ENCODE data around the gene MAP3K5.

MAP3K5 gene

DNA sequence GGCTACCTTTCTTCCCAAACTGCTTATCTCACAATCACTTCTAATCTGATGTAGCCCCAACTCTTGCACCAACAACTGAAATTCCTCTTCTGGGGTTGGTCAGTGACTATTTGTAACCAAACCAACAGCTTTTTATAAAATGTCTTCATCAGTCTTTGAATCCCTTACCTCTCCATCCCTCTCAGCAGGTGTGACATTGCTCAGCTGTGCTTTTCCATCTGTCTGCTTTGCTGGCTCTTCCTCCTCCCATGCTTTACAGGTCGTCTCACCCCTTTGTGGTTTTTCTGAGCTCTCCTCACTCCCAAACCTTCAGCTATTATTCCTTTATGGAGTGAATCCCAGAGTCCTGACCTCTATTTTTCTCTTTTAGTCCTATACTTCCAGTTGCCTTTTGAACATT, 248.0 kb downstream of the MAP3K5 start:
- DNase-seq (ENCODE audit: low spot score) = no peak

- DNase-seq (ENCODE audit: low spot score) = no peak
Measured at GRCh38 chr6:136541395-136541794, 250.9 kb downstream of the MAP3K5 start.

DNA sequence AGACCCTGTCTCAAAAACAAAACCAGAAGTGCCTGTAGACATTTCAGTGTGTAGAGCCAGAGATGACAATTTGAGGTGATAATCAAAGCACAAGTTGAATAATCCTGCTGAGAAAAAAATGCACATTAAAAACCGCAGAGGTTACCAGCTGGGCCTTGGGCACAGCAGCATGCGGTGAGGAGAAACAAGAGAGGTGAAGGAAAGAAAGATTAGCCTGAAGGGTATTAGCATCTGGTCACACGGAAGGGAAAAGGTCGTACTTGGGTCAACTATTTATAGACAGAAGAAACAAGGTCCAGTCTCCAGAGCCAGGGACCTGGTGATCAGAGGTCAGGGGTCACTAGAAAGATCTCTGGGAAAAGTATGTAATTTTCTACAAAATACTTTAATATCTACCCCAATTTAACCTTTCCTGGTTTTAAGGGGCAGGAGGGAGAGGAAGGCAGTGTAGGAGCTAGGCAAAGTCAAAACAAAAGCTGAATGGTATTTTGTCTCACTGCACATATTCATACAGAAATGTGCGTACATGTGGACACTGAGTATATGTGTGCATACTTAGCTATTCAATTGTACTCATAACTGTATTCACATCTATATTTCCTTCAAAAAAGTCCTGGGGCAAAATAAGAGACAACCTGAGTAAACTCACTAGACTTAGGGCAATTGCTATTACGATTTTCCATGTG, 252.2 kb downstream of the MAP3K5 start:
- no peak for DNase-seq (ENCODE audit: low spot score)

GRCh38 chr6:136538836-136539235, 253.4 kb downstream of the MAP3K5 start:
- no peak for DNase-seq (ENCODE audit: low spot score)

DNA sequence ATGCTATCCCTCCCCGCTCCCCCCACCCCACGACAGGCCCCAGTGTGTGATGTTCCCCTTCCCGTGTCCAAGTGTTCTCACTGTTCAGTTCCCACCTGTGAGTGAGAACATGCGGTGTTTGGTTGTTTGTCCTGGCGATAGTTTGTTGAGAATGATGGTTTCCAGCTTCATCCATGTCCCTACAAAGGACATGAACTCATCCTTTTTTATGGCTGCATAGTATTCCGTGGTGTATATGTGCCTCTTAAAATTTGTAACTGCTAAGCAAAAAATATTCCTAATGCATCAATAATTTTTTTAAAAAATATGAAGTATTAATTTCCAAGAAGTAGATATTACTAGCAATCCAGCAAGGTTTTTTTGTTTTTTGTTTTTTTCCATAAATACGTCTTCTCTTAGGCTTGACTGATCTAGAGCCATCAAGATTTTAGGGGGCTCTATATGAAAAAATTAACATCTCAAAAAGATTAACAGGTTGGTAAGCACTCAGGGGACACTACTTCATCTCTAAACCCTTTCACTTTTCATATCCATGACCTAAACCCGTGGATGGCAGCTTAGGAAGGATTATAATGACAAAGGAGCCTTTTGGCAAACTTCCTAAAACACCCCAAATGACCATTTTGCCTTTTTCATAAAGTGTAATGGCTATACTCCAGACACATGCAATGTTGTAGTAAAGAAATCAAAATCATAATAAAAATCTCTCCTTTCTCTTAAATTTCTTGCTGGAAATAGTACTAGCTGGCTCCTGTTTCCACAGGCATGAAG, 256.2 kb downstream of the MAP3K5 start:
- DNase-seq (ENCODE audit: low spot score) = no peak

DNA sequence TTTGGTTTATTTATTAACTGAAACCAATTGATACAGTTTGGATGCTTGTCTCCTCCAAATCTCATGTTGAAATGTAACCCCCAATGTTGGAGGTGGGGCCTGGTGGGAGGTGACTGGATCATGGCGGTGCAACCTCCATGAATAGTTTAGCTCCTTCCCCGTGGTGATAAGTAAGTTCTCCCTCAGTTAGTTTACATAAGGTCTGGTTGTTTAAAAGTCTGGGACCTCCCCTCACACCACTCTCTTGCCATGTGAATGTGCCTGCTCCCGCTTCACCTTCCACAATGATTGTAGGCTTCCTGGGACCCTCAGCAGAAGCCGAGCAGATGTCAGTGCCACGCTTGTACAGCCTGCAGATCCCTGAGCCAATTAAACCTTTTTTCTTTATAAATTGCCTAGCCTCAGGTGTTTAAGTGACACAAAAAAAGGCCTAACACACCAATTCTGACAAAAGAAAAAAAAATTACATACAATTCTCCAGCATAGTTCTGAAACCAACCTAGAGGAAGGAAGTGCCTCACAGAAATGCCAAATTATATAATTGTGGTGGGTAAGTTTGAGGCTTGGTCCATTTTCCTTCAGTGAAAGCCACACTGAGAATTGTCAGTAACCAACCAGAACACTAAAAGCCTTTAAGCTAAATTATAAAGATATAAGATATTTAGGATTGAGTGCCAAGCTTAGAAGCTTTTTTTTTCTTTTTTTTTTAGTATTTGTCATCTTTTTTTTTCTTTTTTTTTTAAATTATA, 257.1 kb downstream of the MAP3K5 start:
- no peak for DNase-seq (ENCODE audit: low spot score)

DNA sequence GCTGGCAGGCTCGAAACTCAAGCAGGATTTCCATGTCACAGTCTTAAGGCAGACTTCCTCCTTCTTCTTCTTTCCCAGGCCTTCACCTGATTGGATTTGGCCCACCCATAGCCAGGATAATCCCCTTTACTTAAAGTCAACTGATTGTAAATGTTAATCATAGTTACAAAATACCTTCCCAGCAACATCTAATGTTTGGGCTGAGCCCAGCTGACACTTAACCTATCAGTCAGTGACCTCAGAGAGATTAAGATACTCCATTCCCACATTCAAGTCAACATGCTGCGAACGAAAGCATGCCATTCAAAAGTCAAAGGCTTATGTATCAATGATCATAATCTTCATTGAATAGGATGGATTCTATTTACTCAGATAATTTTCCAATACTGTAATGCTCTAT, 258.0 kb downstream of the MAP3K5 start:
- DNase-seq (ENCODE audit: low spot score) = no peak

- no peak for DNase-seq (ENCODE audit: low spot score)
Measured at GRCh38 chr6:136533487-136533886, 258.8 kb downstream of the MAP3K5 start.

DNA sequence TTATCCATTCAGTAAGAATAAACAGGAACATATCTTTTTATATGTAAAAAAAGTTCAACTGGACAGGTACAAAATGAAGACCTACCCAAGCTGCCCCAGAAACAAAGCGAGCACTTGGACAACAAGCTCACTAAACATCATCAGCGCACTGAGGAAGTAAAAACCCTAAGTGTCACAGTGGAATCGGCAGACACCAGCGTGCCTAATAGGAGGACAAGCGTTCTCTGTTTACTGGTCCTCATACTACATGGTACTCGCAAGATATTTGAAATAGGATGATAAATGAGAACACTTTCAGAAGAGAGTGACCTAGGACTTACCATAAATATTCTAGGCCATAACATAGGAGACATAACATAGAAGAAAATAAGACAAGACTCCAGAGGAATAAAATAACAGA, 260.2 kb downstream of the MAP3K5 start:
- no peak for DNase-seq (ENCODE audit: low spot score)

DNA sequence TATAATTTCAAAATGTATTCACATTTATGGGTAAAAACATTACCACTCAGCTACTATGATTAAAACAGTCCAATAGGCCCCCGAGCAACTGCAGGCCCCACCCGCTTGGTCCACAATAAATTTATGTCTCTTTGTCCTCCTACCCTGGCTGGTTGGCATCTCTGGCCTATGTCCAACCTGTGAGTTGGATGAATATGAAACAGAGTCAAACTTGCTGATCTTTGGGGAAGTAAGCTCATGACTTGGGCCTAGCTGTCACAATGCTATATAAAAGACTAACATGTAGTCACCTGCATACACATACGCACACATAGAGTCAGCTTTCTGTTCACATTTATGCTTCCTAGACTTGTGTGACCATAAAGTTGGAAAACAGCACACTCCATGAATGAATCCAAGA, 262.6 kb downstream of the MAP3K5 start:
- DNase-seq (ENCODE audit: low spot score) = no peak

- DNase-seq (ENCODE audit: low spot score) = no peak
Measured at GRCh38 chr6:136528477-136528876, 263.8 kb downstream of the MAP3K5 start.

DNA sequence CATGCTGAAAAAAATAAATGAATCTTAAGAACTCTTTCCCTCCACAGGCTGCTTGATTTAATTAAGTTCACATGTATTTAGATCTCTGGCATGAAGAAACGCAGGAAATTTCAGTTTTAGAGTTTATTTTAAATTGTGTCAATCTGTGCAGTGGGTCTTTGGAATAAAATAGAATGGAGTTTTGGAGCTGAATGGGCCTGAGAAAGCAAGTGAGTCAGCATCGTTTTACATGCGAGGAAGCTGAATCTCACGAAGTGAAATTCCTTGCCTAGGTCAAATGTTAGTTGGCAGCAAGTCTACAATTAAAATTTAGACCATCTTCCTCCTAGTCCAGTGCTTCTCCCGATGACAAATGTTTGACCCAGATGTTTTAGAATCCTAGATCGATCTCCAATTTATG, 264.4 kb downstream of the MAP3K5 start:
- DNase-seq (ENCODE audit: low spot score) = no peak

- no peak for DNase-seq (ENCODE audit: low spot score)
Measured at GRCh38 chr6:136526937-136527336, 265.3 kb downstream of the MAP3K5 start.

DNA sequence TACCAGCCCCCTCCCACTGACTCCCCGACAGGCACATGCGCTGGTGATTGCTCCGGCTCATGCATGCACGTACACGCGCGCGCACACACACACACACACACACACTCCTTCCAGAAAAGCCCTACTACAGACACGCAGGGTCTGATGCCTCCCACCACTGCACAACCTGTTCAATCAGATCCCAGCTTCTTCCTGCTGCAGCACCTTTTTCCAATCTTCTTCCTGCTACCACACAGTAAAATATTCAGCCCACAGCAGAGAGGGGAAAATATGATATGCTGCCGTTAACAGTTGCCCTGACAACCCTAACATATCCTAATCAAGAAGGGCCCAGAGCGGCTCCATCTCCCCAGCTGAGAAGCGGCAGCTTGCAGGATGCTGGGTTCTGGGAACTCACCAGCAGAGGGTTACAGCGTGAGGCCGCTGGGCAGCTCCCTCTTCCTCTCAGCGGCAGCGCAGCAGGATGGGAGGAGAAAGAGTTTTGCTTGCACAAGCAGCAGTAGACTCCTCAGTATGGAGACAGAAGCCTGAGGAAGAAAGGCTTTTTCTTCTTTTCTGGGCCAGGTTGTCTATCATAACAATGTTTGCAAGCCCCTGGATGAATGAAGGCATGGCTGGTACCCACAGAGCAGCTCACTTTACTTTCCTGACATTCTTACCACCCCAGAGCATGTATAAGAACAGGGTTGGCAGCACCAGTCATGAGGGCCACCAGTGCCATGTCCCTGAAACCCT, 265.9 kb downstream of the MAP3K5 start:
- DNase-seq (ENCODE audit: low spot score) = peak; percentile 81

- DNase-seq (ENCODE audit: low spot score) = peak; percentile 49
Measured at GRCh38 chr6:136525586-136526195, 266.6 kb downstream of the MAP3K5 start.

DNA sequence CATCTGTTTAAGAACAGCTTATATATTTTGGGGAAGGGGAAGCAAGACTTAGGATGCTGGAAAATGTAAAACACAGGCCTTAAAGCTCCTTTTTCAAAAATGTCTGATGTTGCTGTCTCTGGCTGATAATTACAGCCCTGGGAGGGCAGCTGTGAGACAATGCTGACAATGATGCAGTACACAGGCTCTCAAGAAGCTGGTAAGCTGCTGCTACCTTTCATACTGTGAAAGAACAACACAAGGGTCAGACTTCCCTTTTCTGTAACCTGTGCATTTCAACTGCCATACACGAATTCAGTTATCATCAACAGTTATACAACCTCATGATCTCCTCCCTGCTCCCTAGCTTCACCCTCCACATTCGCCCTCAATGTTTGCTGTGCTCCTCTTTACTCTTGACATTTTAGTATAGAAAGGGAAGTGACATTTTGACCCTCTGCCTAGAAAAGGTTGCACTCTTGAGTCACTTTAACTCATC, 267.3 kb downstream of the MAP3K5 start:
- peak; percentile 41 for DNase-seq (ENCODE audit: low spot score)

- no peak for DNase-seq (ENCODE audit: low spot score)
Measured at GRCh38 chr6:136524339-136524935, 267.8 kb downstream of the MAP3K5 start.

DNA sequence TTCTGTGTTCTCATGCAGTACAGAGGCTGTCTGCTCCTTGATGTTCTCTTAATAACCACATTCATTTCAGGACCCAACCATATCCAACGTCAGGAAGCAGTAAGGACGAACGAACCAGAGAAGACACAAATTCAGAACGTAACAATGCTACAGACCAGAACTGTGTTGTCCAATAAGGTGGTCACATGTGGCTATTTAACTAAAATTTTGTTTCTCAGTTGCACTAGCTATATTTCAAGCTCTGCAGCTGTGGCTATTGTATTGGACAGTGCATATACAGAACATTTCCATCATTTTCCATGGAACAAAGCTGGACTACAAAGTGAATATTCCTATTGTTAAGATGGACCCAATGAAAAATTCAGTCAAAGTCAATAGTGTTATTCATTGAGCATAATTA, 269.1 kb downstream of the MAP3K5 start:
- no peak for DNase-seq (ENCODE audit: low spot score)

DNA sequence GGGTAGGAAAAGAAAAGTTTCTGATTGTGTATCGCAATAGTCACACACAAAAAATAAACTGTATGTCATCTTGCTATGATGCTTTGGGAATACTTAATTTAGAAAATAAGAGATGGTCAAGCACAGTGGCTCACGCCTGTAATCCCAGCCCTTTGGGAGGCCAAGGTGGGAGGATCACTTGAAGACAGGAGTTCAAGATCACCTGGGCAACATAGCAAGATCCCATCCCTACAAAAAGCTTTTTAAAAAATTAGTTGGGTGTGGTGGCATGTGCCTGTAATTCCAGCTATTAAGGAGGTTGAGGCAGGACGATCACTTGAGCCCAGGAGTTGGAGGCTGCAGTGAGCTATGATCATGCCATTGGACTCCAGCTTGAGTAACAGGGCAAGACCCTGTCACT, 269.6 kb downstream of the MAP3K5 start:
- DNase-seq (ENCODE audit: low spot score) = no peak

DNA sequence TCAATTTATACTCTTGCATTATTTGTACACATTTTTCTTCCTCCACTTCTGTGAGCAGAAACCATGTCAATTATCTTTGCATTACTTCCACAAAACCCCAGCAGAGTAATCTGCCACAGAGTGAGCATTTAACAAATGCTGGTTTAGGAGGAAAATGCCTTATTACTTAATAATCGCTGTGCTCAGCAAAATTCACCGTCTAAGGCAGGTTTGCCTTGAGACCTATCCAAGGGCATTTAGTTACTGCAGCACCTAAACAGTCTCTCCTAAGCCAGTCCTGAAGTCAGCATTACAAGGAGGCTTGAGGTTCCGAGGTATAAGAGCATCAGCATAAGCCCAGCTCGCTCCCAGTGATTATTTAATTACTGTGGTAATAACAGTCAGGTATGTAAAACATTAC, 270.4 kb downstream of the MAP3K5 start:
- DNase-seq (ENCODE audit: low spot score) = no peak

DNA sequence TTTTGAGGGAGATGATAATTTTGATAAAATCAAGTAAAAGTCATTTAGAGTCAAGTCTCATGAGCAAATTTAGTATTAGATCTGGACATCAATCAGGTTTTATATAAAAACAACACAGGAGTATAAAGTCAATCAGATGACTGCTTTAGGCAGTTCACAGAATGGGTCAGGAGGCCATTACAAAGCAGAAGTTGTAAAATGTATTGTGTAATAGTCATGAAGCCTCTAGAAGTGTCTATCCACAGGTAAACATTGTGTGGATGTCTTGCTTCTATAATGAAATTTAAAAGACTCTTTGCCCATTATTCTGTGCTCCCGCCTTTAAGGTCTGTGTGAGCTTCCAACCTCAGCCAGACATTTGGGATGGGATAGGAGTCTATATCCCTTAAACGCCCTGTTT, 270.9 kb downstream of the MAP3K5 start:
- DNase-seq (ENCODE audit: low spot score) = no peak

All from SK-N-DZ (cell line).